ENCODE measurements around the gene FGF1.

The FGF1 gene

DNA sequence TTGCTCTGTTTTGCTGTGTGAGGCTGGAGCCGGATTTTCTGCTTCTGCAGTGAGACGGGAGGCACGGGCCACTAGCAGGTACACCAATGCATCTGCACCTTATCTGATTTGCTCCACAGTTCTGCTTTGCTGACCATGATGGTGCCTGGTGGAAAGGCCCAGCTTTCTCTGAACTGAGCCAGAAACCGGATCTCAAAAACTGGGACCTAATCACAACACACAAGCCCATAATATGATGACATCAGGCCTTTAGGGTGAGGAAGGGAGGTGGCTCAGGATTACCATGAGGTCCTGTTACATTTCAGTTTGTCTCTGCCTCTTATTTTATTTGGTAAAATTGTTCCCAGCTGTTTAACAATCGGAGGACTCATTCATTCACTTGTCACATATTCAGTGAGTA, 49.8 kb downstream of the FGF1 start:
- TF ChIP-seq CTCF (IDR thresholded peaks at IDR 0.05; ENCODE audit: borderline replicate concordance, control extremely low read depth, extremely low read depth, insufficient read depth, missing control alignments), result no peak
- in situ Hi-C loops (cut with MboI; ENCODE audit: low sequenced_read_pairs, unreplicated experiment), result no loop called here
- DNase-seq (ENCODE audit: low spot score), result no peak

DNA sequence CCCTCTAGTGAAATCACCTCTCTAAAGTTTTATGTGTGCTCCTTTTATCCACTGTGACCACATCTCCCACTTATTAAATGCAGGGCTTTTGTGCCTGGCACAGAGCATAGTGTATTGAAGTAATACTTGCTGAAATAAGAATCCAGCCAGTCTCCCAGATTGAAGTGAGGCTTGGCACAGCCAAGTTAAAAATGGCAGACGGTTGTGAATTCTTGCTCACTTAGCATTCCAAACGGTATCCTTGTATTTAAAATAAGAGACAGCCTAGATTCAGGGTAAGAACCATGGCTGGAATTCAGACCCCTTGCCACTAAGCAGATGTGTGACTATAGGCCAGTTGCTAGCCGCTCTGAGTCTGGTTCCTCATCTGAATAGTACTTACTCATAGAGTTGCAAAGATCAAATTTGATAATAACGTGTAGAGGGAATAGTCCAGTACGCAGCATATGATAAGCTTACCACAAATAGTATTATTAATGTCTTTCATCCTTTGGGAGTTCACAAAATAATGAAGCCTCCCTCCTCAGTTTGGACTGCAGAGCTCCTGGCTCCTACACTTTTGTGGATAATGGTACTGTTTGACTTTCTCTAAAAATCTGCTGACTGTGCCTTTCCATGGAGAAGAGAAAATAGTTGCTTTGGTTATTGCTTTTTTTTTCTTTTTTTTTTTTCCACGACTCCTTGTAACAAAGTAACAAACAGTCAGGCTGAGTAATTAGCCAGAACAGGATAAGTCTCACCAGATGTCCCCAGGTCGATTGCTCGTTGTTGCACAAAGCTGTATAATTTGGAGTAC, 51.5 kb downstream of the FGF1 start:
- DNase-seq (ENCODE audit: low spot score), result no peak
- in situ Hi-C loops (cut with MboI; ENCODE audit: low sequenced_read_pairs, unreplicated experiment), result no loop called here
- TF ChIP-seq CTCF (IDR thresholded peaks at IDR 0.05; ENCODE audit: borderline replicate concordance, control extremely low read depth, extremely low read depth, insufficient read depth, missing control alignments), result no peak

DNA sequence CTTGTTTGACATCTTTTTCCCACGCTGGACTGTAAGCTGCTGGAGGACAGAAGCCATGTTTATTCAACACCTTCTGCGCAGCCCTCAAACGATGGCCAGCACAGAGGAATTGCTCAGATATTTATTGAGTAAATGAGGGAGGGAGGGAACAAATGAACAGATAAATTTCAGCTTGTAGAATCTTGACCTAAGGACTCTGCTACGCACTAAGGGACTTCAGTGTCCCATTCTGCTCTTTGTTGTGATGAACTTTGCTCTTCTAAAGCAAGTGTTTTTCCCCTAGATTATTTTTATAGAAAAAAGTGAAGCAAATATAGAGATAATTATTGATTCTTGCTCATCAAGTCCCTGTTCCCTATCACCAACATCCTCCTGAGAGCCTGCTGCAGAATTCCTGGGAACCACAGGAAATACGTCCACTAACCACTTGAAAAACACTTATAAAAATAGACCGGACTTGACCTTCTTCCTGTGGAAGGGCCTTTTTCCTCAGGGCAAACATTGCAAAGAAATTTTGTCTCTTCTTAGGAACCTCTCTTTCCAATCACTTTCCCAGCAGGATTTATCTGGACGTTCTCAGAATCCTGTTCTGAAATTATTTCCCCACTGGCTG, 54.9 kb downstream of the FGF1 start:
- no peak for DNase-seq (ENCODE audit: low spot score)
- in situ Hi-C loops (cut with MboI; ENCODE audit: low sequenced_read_pairs, unreplicated experiment), result no loop called here
- TF ChIP-seq CTCF (IDR thresholded peaks at IDR 0.05; ENCODE audit: borderline replicate concordance, control extremely low read depth, extremely low read depth, insufficient read depth, missing control alignments), result no peak

GRCh38 chr5:142627383-142628217, 58.3 kb downstream of the FGF1 start:
- no peak for DNase-seq (ENCODE audit: low spot score)
- in situ Hi-C loops (cut with MboI; ENCODE audit: low sequenced_read_pairs, unreplicated experiment), result no loop called here
- TF ChIP-seq CTCF (IDR thresholded peaks at IDR 0.05; ENCODE audit: borderline replicate concordance, control extremely low read depth, extremely low read depth, insufficient read depth, missing control alignments), result no peak

DNA sequence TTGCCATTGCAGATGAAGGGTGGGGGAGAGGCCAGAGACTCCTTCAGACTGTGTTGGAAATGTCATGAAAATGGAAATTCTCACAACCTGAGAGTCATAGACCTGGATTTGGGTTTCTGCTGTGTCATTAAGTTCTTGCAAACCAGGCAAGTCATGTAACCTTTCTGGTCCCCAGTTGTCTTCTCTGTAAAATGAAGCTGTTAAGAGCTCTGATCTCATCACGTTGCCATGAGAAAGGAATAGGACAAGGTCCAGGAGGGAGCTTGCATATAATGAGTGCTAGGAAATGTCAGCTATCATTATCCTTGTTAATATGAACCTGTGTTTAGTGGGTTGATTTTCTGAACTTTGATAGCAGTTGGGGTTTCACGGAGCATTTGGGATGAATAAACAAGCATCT, 59.1 kb downstream of the FGF1 start:
- in situ Hi-C loops (cut with MboI; ENCODE audit: low sequenced_read_pairs, unreplicated experiment), result no loop called here
- TF ChIP-seq CTCF (IDR thresholded peaks at IDR 0.05; ENCODE audit: borderline replicate concordance, control extremely low read depth, extremely low read depth, insufficient read depth, missing control alignments), result no peak
- DNase-seq (ENCODE audit: low spot score), result no peak

DNA sequence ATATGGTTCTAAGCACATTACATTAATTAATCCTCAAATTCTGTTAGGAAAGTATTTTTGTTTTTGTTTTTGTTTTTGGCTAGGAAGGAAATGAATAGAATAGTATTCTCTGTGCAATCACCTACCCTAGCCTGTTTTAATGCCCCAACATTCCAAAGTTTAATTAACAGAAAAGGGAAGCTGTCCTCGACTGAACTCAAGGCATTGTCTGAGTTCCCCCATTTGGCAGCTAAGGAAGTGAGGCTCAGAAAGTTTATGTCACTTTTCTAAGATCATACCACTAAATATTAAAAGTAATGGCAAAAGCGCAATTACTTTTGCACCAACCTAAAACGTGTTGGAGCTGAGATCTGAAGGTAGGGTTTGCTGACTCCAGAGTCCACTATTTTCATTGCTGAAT, 59.8 kb downstream of the FGF1 start:
- no peak for TF ChIP-seq CTCF (IDR thresholded peaks at IDR 0.05; ENCODE audit: borderline replicate concordance, control extremely low read depth, extremely low read depth, insufficient read depth, missing control alignments)
- no peak for DNase-seq (ENCODE audit: low spot score)
- in situ Hi-C loops (cut with MboI; ENCODE audit: low sequenced_read_pairs, unreplicated experiment), result no loop called here

Measured in GM13976 (cell line).